ENCODE data around the gene TNFRSF11A. TPM values are rescaled to one million over a fixed set of nuclear protein-coding genes. Genes with fewer than 3 reads are reported as not detected.
A peak's percentile ranks its signal among the peaks of the same experiment; 100 is the strongest.

Gene TNFRSF11A
- total RNA-seq, 2 experiments from 2014 or later, result 8.6 to 9.1 TPM

DNA sequence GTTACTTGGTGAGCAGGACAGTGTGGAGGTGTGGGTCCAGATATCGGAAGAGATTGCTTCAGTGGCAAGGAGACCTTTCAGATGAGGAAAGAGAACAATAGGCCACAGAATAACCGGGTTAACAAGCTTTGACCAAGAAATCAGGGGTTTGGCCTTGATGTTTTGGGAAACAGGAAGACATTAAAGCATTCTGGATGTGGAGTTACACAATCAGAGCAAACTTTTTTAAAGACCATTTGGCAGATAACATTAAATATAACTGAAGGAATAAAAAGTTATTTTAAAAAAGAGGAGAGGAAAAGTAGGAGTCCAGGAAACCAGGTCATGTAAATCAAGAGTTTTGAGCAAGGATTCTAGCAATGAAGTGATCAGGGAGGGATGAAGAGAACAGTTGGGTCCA lies 35.7 kb downstream of the TNFRSF11A start:
- Mint-ChIP-seq H3K4me3 (no peak overlapping the region), H3K9me3 (no peaks in the 10 kb centered on the region), H3K27ac (no peak overlapping the region), H3K36me3 (ENCODE audit: low read depth) (peaks cover 37% of the 10 kb centered on the region), H3K27me3 (no peaks in the 10 kb centered on the region), H3K4me1 (peaks cover 5% of the 10 kb centered on the region)
- ChIA-PET CTCF (interaction anchor here (2.2 kb wide), 1 partner anchor 15 kb away, joined by 5 read pairs; no protein-coding TSS in a partner anchor), POLR2A (no interaction called here)
- DNase-seq, result no peak

DNA sequence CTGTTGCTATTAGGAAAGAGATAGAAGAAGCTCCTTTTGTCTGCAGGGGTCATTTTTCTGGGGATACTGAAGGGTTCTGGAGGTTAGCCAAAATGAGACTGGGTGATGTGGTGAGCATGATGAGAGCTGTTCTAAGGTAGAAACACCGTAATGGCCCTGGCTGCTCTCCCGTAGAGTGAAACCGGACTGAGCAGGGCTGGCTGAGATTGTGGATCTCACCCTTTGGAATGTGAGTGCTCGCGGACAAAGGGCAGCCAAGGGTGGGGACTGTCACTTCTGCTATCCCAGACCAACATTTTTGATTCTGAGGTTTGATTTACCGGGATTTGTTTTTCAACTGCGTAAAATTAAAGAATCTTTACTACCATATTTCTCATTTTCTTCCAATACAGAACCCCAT lies 36.2 kb downstream of the TNFRSF11A start:
- no peaks in the 10 kb centered on the region for H3K27me3 Mint-ChIP-seq
- CTCF ChIA-PET, result interaction anchor here (2.2 kb wide), 1 partner anchor 15 kb away, joined by 5 read pairs; no protein-coding TSS in a partner anchor
- H3K4me3 Mint-ChIP-seq, result no peak overlapping the region
- no peak for DNase-seq
- peaks cover 37% of the 10 kb centered on the region for H3K36me3 Mint-ChIP-seq (ENCODE audit: low read depth)
- H3K9me3 Mint-ChIP-seq, result no peaks in the 10 kb centered on the region
- peaks cover 8% of the 10 kb centered on the region for H3K4me1 Mint-ChIP-seq
- POLR2A ChIA-PET, result no interaction called here
- no peak overlapping the region for H3K27ac Mint-ChIP-seq

DNA sequence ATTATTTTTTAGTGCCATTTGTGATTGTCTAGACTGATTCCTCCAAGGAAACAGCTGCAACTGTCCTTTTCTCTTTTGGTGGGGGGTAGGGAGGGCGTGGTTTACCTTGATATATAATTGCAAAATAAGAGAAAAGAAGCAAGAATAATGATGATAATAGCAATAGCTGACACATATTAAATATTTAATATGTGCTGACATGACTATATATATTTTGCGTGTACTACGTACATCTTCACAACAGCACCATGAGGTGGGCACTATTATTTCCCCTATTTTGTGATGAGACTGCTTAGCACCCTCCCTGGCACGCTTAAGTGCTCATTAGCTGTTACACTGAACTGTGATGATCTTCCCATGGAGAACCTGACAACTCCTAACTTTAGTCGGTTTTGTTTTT lies 39.4 kb downstream of the TNFRSF11A start:
- H3K27me3 Mint-ChIP-seq, result no peaks in the 10 kb centered on the region
- no peak overlapping the region for H3K4me3 Mint-ChIP-seq
- H3K27ac Mint-ChIP-seq, result no peak overlapping the region
- DNase-seq, result no peak
- ChIA-PET CTCF (interaction anchor here (0.6 to 1.8 kb wide), 3 partner anchors 14 to 26 kb away, joined by 3 to 5 read pairs (median 3); no protein-coding TSS in a partner anchor), POLR2A (no interaction called here)
- H3K36me3 Mint-ChIP-seq (ENCODE audit: low read depth), result peaks cover 42% of the 10 kb centered on the region
- peaks cover 20% of the 10 kb centered on the region for H3K4me1 Mint-ChIP-seq
- no peaks in the 10 kb centered on the region for H3K9me3 Mint-ChIP-seq

DNA sequence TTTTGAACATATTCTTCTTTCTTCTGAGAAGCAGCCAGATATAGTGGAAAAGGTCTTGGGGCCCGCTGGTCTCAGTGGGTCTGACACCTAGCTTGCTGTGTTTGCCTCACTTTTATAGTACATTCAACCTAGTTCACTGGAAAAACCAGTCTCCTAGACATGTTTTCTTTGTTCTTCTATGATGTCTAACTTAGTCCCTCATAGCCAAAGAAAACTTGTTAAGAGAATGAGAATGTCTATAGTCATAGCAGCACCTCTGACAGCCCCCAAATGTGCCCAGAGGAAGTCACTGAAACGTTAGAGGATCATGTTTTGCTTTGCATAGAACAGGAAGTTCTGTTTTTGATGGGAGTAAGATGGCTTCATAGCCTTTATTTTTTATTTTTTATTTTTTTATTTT lies 40.3 kb downstream of the TNFRSF11A start:
- no peak for DNase-seq
- CTCF ChIA-PET, result interaction anchor here (0.7 to 1.1 kb wide), 2 partner anchors 8 to 25 kb away, joined by 3 read pairs; no protein-coding TSS in a partner anchor
- H3K27ac Mint-ChIP-seq, result peak overlapping the region; percentile 55
- H3K4me1 Mint-ChIP-seq, result peaks cover 22% of the 10 kb centered on the region
- H3K4me3 Mint-ChIP-seq, result no peak overlapping the region
- POLR2A ChIA-PET, result no interaction called here
- H3K9me3 Mint-ChIP-seq, result no peaks in the 10 kb centered on the region
- H3K27me3 Mint-ChIP-seq, result no peaks in the 10 kb centered on the region
- peaks cover 39% of the 10 kb centered on the region for H3K36me3 Mint-ChIP-seq (ENCODE audit: low read depth)

DNA sequence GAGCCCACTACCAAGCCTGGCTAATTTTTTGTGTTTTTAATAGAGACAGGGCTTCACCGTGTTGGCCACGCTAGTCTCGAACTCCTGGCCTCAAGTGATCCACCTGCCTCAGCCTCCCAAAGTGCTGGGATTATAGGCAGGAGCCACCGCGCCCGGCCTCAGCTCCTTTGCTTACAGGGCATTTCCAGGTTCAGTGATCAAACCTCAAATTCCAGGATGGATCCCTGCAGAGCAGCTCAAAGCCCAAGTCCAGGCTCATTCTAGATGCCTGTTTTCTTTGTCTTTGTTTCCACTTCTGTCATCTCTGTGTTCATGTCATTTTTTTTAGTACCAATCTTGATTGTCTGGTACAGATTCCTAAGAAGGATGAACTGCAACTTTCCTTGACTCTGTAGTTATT lies 41.9 kb downstream of the TNFRSF11A start:
- no peaks in the 10 kb centered on the region for H3K9me3 Mint-ChIP-seq
- no peaks in the 10 kb centered on the region for H3K27me3 Mint-ChIP-seq
- H3K4me1 Mint-ChIP-seq, result peaks cover 35% of the 10 kb centered on the region
- ChIA-PET CTCF (no interaction called here), POLR2A (no interaction called here)
- no peak overlapping the region for H3K4me3 Mint-ChIP-seq
- peaks cover 29% of the 10 kb centered on the region for H3K36me3 Mint-ChIP-seq (ENCODE audit: low read depth)
- H3K27ac Mint-ChIP-seq, result no peak overlapping the region
- DNase-seq, result no peak

DNA sequence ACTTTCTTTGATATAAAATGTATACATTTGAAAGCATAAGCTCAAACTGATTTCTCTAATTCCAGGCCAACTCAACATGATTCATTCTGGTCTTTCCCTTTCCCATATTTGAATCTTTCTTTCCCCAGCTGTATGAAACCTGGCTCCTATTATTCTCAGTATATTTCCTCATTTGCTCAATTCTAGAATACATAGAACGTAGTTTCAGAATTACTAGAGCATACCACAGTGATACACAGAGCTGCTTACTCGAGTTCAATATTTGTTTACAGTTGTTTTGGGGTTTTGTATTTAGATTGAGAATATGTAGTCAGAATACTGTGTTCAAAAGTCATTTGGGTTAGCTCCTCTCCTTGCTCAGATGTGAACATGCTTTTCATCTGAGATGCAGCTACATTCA lies 43.0 kb downstream of the TNFRSF11A start:
- Mint-ChIP-seq H3K27me3 (no peaks in the 10 kb centered on the region), H3K4me3 (no peak overlapping the region), H3K27ac (no peak overlapping the region), H3K9me3 (no peaks in the 10 kb centered on the region), H3K36me3 (ENCODE audit: low read depth) (peaks cover 29% of the 10 kb centered on the region), H3K4me1 (peaks cover 39% of the 10 kb centered on the region)
- ChIA-PET POLR2A (no interaction called here), CTCF (interaction anchor here (2.2 kb wide), 1 partner anchor 42 kb away, joined by 6 read pairs; the partner anchor contains the start of gene TNFRSF11A)
- no peak for DNase-seq

DNA sequence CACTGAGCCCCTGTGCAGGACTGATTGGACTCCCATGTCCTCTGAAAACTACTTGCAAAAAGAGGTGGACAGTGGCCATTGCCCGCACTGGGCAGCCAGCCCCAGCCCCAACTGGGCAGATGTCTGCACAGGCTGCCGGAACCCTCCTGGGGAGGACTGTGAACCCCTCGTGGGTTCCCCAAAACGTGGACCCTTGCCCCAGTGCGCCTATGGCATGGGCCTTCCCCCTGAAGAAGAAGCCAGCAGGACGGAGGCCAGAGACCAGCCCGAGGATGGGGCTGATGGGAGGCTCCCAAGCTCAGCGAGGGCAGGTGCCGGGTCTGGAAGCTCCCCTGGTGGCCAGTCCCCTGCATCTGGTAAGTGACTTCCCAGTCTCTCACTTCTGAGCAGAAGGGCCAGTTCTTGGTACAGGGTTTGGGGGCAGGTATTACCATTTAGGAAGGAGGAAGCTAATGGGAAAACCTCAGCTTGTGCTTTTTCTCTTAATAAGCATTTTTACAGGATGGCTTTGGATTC lies 44.1 kb downstream of the TNFRSF11A start:
- no peak overlapping the region for H3K4me3 Mint-ChIP-seq
- peaks cover 29% of the 10 kb centered on the region for H3K36me3 Mint-ChIP-seq (ENCODE audit: low read depth)
- no peaks in the 10 kb centered on the region for H3K27me3 Mint-ChIP-seq
- ChIA-PET CTCF (interaction anchor here (1.3 to 2.2 kb wide), 2 partner anchors 18 to 43 kb away, joined by 4 to 6 read pairs; partner anchors contain the start of gene TNFRSF11A), POLR2A (no interaction called here)
- DNase-seq, result no peak
- peaks cover 43% of the 10 kb centered on the region for H3K4me1 Mint-ChIP-seq
- no peak overlapping the region for H3K27ac Mint-ChIP-seq
- no peaks in the 10 kb centered on the region for H3K9me3 Mint-ChIP-seq

DNA sequence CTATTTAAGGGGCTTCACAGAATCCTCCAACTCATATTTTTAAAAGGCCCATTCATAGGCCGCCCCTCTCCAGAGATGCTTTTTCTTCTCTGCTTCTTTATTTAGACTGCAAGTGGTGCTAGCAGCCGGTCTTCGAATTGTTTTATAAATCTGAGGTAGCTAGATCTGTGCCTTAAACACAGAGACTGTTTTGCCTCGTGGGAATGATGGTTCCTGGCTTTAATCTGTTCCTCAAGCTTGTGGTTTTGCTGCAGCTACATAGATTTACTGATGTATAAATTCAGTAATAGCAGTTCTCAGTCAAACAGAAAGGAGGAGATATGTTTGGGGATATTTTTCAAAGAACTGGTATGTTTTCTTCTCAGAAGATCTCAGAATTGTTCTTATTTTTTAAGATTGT lies 45.3 kb downstream of the TNFRSF11A start:
- Mint-ChIP-seq H3K27ac (peak overlapping the region; percentile 66), H3K9me3 (no peaks in the 10 kb centered on the region), H3K27me3 (no peaks in the 10 kb centered on the region), H3K4me3 (no peak overlapping the region), H3K4me1 (peaks cover 42% of the 10 kb centered on the region), H3K36me3 (ENCODE audit: low read depth) (peaks cover 28% of the 10 kb centered on the region)
- ChIA-PET POLR2A (no interaction called here), CTCF (no interaction called here)
- DNase-seq, result no peak

DNA sequence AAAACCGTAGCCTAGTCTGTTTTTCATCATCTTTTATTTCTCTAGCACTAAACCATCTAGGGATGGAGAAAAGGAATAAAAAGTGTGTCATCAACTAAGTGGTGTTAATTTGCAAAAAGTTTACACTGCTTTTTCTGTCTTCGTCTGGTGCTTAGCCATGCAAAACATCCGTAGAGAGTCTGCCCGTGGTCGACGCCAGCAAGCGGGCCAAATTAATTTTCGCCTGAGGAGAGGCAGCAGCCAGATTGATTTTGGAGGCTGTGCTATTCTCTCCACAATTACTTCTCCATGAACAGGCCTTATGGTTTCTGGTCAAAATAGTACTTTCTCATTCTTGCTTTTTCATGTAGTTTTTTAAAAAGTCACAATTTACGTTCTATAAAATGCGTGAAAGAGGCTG lies 46.3 kb downstream of the TNFRSF11A start:
- peaks cover 22% of the 10 kb centered on the region for H3K36me3 Mint-ChIP-seq (ENCODE audit: low read depth)
- DNase-seq, result no peak
- peaks cover 41% of the 10 kb centered on the region for H3K4me1 Mint-ChIP-seq
- no peak overlapping the region for H3K4me3 Mint-ChIP-seq
- no peaks in the 10 kb centered on the region for H3K27me3 Mint-ChIP-seq
- H3K9me3 Mint-ChIP-seq, result no peaks in the 10 kb centered on the region
- POLR2A ChIA-PET, result no interaction called here
- no peak overlapping the region for H3K27ac Mint-ChIP-seq
- CTCF ChIA-PET, result interaction anchor here (0.5 kb wide), 1 partner anchor 163 kb away, joined by 3 read pairs; no protein-coding TSS in a partner anchor

DNA sequence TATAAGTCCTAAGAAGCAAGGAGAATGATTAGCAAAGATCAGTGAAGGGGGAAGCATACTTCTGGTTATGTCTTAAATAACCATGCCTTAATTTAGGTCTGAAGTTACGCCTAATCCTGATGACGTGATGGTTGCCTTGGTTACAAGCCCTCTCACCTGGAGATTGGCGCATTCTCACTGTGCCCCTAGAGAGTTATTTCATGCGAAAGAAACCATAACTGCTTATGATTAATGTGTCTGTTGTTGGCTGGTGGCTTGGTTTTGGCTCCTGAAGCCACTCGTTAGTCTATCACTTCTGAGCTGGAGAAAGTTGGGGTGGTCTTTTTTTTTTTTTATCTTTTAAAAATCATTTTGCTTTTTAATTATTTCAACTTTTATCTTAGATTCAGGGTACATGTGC lies 47.0 kb downstream of the TNFRSF11A start:
- DNase-seq, result no peak
- H3K27ac Mint-ChIP-seq, result no peak overlapping the region
- H3K27me3 Mint-ChIP-seq, result no peaks in the 10 kb centered on the region
- peaks cover 21% of the 10 kb centered on the region for H3K36me3 Mint-ChIP-seq (ENCODE audit: low read depth)
- H3K4me1 Mint-ChIP-seq, result peaks cover 42% of the 10 kb centered on the region
- ChIA-PET CTCF (no interaction called here), POLR2A (no interaction called here)
- H3K9me3 Mint-ChIP-seq, result no peaks in the 10 kb centered on the region
- H3K4me3 Mint-ChIP-seq, result no peak overlapping the region

DNA sequence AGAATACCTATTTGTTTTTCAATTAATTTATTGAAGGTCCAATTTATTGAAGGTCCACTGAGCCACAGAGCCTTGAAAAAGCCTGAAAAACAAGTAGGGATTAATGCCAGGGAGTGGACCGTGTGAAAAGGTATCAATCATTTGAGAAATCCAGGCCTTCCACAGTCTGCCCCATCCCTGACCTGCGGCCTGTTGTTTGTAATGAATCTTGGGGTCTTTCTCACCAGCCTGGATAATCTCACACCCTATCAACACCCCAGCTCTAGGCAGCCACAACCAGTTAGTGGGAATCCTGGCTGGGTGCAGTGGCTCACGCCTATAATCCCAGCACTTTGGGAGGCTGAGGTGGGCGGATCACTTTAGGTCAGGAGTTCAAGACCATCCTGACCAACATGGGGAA lies 47.8 kb downstream of the TNFRSF11A start:
- ChIA-PET POLR2A (interaction anchor here (0.6 kb wide), 1 partner anchor 48 kb away, joined by 3 read pairs; no protein-coding TSS in a partner anchor), CTCF (no interaction called here)
- Mint-ChIP-seq H3K27me3 (no peaks in the 10 kb centered on the region), H3K27ac (no peak overlapping the region), H3K4me1 (peaks cover 38% of the 10 kb centered on the region), H3K4me3 (no peak overlapping the region), H3K36me3 (ENCODE audit: low read depth) (peaks cover 18% of the 10 kb centered on the region), H3K9me3 (no peaks in the 10 kb centered on the region)
- DNase-seq, result no peak

DNA sequence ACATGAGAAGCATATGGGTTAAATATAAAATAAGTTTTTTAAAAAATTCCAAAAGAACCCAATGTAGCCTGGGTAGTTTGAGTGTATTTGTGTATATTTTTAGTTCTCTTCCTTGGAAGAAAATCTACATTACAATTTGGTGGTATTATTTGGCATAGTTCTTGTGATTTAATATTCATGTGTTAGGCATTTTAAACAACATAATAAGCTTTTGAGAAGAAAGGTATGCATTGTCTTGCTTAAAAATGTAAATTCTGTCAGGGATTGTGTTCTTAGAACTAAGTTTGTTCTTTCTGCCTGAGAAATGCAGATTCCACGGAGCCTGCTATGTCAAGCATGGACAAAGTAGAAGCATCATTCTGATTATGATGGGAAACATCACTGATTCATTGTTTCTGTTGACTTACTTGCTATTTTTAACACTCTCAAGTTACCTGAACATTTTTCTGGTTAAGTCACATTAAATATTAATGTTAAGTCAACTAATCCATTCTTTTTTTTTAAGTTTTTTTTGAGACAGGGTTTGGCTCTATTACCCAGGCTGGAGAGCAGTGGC lies 49.4 kb downstream of the TNFRSF11A start:
- H3K4me3 Mint-ChIP-seq, result no peak overlapping the region
- peaks cover 29% of the 10 kb centered on the region for H3K4me1 Mint-ChIP-seq
- ChIA-PET POLR2A (no interaction called here), CTCF (no interaction called here)
- no peaks in the 10 kb centered on the region for H3K27me3 Mint-ChIP-seq
- DNase-seq, result no peak
- no peak overlapping the region for H3K27ac Mint-ChIP-seq
- no peaks in the 10 kb centered on the region for H3K9me3 Mint-ChIP-seq
- H3K36me3 Mint-ChIP-seq (ENCODE audit: low read depth), result peaks cover 15% of the 10 kb centered on the region

DNA sequence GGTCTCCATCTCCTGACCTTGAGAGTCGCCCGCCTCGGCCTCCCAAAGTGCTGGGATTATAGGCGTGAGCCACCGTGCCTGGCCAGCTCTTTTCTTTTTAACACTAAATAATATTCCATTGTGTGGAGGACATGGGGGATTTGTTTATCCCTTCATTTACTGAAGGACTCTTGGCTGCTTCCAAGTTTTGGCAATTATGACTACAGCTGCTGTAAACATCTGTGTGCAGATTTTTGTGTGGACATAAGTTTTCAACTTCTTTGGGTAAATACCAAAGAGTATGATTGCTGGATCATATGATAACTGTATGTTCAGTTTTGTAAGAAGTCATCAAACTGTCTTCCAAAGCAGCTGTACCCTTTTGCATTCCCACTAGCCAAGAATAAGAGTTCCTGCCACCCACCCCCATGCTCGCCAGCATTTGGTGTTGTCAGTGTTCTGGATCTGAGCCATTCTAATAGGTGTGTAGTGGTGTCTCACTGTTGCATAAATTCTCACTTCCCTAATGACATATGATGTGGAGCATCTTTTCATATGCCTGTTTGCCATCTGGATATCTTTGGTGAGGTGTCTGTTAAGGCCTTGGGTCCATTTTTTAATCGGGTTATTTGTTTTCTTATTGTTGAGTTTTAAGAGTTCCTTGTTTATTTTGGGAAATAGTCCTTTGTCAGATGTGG lies 52.2 kb downstream of the TNFRSF11A start:
- Mint-ChIP-seq H3K4me1 (peaks cover 12% of the 10 kb centered on the region), H3K27me3 (no peaks in the 10 kb centered on the region), H3K9me3 (peaks cover 2% of the 10 kb centered on the region), H3K27ac (no peak overlapping the region), H3K4me3 (no peak overlapping the region), H3K36me3 (ENCODE audit: low read depth) (peaks cover 19% of the 10 kb centered on the region)
- no peak for DNase-seq
- CTCF ChIA-PET, result no interaction called here
- POLR2A ChIA-PET, result no interaction called here

Measured in activated CD4-positive, alpha-beta T cell treated with anti-CD3 and anti-CD28 coated beads, Interleukin-2, amount 10 ng/mL, durations not matched to agents 7 days and 5 days (primary cell).